ENCODE measurements around the gene C16orf96. TPM values are rescaled to one million over a fixed set of nuclear protein-coding genes. Genes with fewer than 3 reads are reported as not detected.

Gene C16orf96
- total and polyA plus RNA-seq, 4 donors, result 0.06 to 0.25 (median 0.08) TPM

DNA sequence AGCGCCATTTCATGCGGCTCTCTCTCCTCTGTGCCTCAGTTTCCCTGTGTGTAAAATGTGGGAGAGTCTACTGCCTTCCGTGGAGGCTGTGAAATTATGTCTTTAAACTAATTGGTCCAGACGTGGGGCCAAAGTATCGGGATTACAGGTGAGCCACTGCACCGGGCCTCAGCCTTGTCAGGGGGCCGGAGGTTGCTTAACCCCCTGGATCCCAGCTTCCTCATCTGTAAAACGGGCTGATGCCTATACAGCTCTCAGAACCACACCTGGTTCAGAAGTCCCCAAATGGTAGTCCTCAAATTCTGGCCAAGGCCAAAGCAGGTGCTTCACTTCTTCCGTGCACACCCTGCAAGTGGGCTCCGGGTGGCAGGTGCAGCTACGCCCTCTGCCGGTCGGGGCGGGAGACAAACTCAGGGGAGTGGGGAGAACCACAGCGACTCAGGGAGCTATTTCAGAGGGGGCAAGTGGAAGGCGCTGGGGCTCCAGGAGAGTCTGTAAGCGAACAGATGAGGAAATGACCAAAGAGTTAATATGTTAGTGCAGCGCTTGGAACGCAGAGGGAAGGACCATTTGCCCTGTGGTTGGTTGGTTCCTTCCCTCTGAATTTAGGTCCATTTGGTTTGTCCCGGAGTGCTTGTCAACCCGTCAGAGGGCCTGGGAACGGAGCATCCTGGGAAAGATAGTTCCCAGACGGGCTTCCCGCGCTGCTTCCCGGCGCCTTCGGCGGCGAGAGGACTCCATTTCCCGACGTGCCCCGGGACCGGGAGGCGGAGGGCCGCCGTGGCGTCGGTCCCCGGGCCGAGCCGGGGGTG, 68.1 kb downstream of the C16orf96 start, which contains the start of gene MGRN1:
Gene MGRN1, plus strand, starts transcription at position 812 of the 812 bp plus-strand sequence. CDS start 135 bp downstream, outside the sequence.
- Histone ChIP-seq H3K9me3 (ENCODE audit: control insufficient read depth in 4 of 4, low read length in 3 of 4) (no peaks in the 10 kb centered on the region), H3K27ac (ENCODE audit: low read depth in 1 of 2, low read length in 2 of 2) (peak within 1 kb of the TSS; percentile 95 to 98), H3K4me1 (ENCODE audit: control insufficient read depth in 4 of 4, insufficient read depth in 4 of 4, low read length in 3 of 4) (peaks cover 10 to 37% (median 31%) of the 10 kb centered on the region in 4 donors), H3K36me3 (ENCODE audit: control insufficient read depth in 4 of 4, insufficient read depth in 3 of 4, low read depth in 1 of 4, low read length in 3 of 4) (peaks cover 0 to 3% (median under 1%) of the 10 kb centered on the region in 4 donors), H3K27me3 (ENCODE audit: control insufficient read depth in 4 of 4, insufficient read depth in 4 of 4, low read length in 3 of 4) (no peaks in the 10 kb centered on the region), H3K9ac (ENCODE audit: low read depth in 1 of 2, low read length in 2 of 2) (peak within 1 kb of the TSS; percentile 83 to 86), H3K4me3 (ENCODE audit: low read depth in 1 of 3, low read length in 3 of 3) (peak within 1 kb of the TSS; percentile 59 to 93 (median 75))
- peak; percentile 91 for DNase-seq (ENCODE audit: low spot score)
- 10% methylated on average over 42 of the region's 42 CpGs for WGBS
- peak; percentile 14 for TF ChIP-seq FOXA2 (IDR thresholded peaks at IDR 0.05)
- TF ChIP-seq RXRA (IDR thresholded peaks at IDR 0.05), result peak in 1 of 2 donors; percentile 57
- TF ChIP-seq CTCF (IDR thresholded peaks at IDR 0.05; ENCODE audit: low read depth, low read length, missing input control), result peak; percentile 89
- peak; percentile 33 for TF ChIP-seq YY1 (IDR thresholded peaks at IDR 0.05)
- TF ChIP-seq NR2F2 (IDR thresholded peaks at IDR 0.05), result no peak
- TF ChIP-seq, protein P1, sequence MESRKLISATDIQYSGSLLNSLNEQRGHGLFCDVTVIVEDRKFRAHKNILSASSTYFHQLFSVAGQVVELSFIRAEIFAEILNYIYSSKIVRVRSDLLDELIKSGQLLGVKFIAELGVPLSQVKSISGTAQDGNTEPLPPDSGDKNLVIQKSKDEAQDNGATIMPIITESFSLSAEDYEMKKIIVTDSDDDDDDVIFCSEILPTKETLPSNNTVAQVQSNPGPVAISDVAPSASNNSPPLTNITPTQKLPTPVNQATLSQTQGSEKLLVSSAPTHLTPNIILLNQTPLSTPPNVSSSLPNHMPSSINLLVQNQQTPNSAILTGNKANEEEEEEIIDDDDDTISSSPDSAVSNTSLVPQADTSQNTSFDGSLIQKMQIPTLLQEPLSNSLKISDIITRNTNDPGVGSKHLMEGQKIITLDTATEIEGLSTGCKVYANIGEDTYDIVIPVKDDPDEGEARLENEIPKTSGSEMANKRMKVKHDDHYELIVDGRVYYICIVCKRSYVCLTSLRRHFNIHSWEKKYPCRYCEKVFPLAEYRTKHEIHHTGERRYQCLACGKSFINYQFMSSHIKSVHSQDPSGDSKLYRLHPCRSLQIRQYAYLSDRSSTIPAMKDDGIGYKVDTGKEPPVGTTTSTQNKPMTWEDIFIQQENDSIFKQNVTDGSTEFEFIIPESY (IDR thresholded peaks at IDR 0.05), result peak; percentile 54
- TF ChIP-seq JUND (IDR thresholded peaks at IDR 0.05), result peak in 1 of 2 donors; percentile 24
- TF ChIP-seq, protein P2, sequence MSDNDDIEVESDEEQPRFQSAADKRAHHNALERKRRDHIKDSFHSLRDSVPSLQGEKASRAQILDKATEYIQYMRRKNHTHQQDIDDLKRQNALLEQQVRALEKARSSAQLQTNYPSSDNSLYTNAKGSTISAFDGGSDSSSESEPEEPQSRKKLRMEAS (IDR thresholded peaks at IDR 0.05), result peak; percentile 71
- no peak for TF ChIP-seq TAF1 (conservative IDR thresholded peaks at IDR 0.05)
- TF ChIP-seq SP1 (IDR thresholded peaks at IDR 0.05), result peak; percentile 67
- no peak for TF ChIP-seq HNF4A (conservative IDR thresholded peaks at IDR 0.05)
- TF ChIP-seq RAD21 (IDR thresholded peaks at IDR 0.05), result peak; percentile 80 to 84

DNA sequence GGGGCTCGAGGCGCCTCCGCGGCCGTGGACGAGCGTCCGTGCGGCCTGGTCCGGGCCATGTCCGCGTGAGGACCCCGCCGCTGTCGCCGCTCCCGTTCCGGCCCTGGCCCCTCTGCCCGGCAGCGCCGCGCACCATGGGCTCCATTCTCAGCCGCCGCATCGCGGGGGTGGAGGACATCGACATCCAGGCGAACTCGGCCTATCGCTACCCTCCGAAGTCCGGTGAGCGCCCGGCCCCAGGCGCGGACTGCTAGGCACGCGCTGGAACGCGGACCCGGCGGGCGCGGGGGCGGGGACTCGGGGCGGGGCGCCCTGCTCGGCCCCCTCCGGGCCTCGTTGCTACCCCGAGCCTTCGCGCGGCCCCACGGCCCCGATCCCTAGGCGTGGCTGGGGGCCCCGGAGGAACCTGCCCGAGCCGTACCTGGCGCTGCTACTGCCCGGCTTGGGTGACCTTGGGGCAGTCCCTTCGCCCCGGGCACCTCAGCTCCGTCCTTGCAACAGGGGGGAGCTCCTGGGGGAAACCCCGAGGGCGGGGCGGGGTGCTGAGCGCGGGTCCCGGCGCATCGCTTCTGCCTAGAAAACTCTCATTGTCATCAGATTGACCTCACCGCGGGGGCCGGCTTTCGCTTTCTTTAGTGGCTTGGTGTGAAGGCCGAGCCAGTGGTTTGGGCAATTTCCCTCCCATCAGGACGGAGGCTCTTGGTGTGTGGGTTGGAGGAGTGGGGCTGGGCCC, 68.9 kb downstream of the C16orf96 start:
- peak overlapping the region; percentile 79 to 81 for H3K9ac ChIP-seq (ENCODE audit: low read depth in 1 of 2, low read length in 2 of 2)
- no peaks in the 10 kb centered on the region for H3K9me3 ChIP-seq (ENCODE audit: control insufficient read depth in 4 of 4, low read length in 3 of 4)
- H3K4me1 ChIP-seq (ENCODE audit: control insufficient read depth in 4 of 4, insufficient read depth in 4 of 4, low read length in 3 of 4), result peaks cover 9 to 34% (median 23%) of the 10 kb centered on the region in 4 donors
- no peaks in the 10 kb centered on the region for H3K27me3 ChIP-seq (ENCODE audit: control insufficient read depth in 4 of 4, insufficient read depth in 4 of 4, low read length in 3 of 4)
- TF ChIP-seq NR2F2 (IDR thresholded peaks at IDR 0.05), result no peak
- TF ChIP-seq RXRA (IDR thresholded peaks at IDR 0.05), result peak; percentile 3 to 7
- TF ChIP-seq RAD21 (IDR thresholded peaks at IDR 0.05), result peak in 1 of 2 donors; percentile 35
- H3K27ac ChIP-seq (ENCODE audit: low read depth in 1 of 2, low read length in 2 of 2), result peak overlapping the region; percentile 95 to 98
- WGBS, result under 1% methylated on average over 80 of the region's 80 CpGs
- peak; percentile 75 for DNase-seq (ENCODE audit: low spot score)
- peaks cover 0 to 3% (median under 1%) of the 10 kb centered on the region in 4 donors for H3K36me3 ChIP-seq (ENCODE audit: control insufficient read depth in 4 of 4, insufficient read depth in 3 of 4, low read depth in 1 of 4, low read length in 3 of 4)
- peak overlapping the region; percentile 59 to 93 (median 75) for H3K4me3 ChIP-seq (ENCODE audit: low read depth in 1 of 3, low read length in 3 of 3)

Data from liver (tissue), 9 donors.